Prostate gland (tissue), 2 donors: ENCODE measurements around the gene C1QTNF5.

Source experiments
- CTCF ChIP-seq, 4 experiments: fragments of 200-600 bp in 2 of 4; fragments of 450-650 bp in 2 of 4; sonication (generic) in 2 of 4; IDR thresholded peaks; 1 replicate in 3 of 4; 2 replicates in 1 of 4; pipeline ENCODE4 v1.5.1; 2016 to 2019; ENCODE audit warnings: antibody characterized with exemption in 4 of 4, mild to moderate bottlenecking in 2 of 4, moderate library complexity in 2 of 4
- POLR2A ChIP-seq: fragments of 450-650 bp; IDR thresholded peaks from one replicate; pipeline ENCODE4 v1.6.1; 2016; ENCODE audit warnings: antibody characterized with exemption, mild to moderate bottlenecking
- POLR2AphosphoS5 ChIP-seq: sonication (generic); formaldehyde crosslinking; IDR thresholded peaks from one replicate; pipeline ENCODE4 v1.6.1; 2017; ENCODE audit warnings: antibody characterized with exemption

DNA sequence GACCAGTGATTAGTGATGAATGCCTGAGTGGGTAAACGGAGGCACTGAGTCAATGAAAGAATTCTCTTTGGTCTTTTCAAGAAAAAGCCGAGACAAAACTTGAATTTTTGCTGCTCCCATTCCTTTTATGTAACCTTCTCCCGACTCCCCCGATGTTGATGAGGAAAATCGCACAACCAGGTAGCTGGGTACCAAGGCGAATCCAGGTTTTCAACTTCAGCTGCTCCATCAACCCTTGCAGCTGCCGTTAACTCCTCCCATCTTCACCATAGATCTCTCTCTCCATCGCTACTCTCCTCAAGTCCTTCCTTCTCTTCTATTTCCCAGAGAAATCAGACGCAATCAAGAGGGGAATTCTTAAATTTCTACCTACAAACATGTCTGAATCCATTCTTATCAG, 41.4 kb upstream of the C1QTNF5 start:
- TF ChIP-seq CTCF (IDR thresholded peaks at IDR 0.05): no peak
- TF ChIP-seq POLR2AphosphoS5: no peak
- no peak for TF ChIP-seq POLR2A
